Stromal cell of bone marrow (primary cell): ENCODE results near the gene GKN1.

Experiments
- DNase-seq: peaks from one replicate; pipeline ENCODE4 v3.0.0-alpha.2; 2012; ENCODE audit warnings: low read depth

Gene GKN1

DNA sequence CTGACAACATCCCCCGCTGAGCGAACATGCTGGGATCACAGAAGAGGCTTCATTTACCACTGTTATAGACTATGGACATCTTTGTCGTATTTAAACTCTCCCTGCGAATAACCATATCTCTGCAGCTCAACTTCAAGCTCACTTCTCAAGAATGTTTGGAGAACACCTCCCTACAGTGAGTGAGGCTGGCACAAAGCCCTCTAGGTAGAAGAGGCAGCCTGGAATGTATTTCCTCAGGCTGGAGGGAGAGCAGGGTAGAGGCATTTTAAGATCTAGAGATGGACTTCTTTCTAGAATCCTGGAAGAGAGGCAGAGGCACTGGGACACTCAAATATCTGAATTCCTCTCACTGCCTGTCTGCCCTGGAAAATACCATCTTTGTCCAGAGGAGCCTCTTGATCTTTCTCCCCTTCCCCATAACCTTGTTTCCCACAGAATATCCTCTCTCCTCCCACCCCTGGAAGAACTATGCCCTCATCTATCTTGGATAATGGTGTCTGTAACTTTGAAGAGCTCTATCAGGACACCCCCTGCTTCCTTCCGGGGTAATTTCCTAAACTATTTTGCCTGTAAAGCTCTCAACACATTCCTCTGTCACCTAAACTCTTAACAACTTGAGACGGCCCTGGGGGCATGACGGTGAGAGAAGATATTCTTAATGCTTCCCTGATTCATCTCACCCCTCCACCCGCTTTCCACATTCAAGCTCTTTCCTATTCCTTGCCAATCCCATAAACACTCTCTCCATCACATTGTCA, 36.2 kb downstream of the GKN1 start:
- DNase-seq: no peak

GRCh38 chr2:69011611-69012157, 37.2 kb downstream of the GKN1 start:
- DNase-seq: no peak

DNA sequence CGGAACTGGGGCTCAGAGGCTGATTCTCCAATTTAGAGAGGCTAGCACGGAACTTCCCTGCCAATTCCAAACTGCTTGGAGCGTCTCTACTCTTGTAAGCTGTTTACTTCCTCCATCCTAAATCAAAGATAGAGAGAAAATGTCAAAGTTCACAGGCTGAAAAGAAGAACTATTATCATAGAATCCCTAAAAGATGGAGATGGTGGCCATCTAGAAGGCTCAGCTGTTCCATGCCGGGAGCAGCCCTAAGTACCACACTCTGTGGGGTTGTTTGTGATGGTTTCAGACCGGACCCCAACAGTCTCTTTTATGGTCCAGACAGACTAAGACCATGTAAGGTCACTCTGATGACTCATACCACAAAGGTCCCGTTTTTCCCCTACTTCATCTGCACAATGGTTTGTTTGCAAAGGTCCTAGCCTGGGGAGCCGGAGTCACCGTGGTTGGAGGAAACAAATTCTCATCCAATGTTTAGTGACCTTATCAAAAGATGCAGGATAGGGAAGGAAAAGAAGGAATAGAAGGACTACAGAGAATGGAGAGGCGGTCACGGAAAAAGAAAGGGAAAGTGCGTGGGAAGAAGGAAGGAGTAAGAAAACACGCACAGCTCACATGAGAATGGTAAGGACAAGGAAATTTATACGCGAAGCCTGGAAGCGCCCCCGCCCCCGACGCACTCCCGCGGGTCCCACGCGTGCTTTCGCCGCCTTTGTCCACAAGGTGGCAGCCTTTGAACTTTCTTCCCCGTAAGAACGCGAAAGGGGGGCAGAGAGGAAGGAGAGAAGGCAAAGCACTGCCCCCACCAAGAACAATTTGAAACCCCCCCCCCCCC, 38.1 kb downstream of the GKN1 start:
- peak; percentile 60 for DNase-seq

DNA sequence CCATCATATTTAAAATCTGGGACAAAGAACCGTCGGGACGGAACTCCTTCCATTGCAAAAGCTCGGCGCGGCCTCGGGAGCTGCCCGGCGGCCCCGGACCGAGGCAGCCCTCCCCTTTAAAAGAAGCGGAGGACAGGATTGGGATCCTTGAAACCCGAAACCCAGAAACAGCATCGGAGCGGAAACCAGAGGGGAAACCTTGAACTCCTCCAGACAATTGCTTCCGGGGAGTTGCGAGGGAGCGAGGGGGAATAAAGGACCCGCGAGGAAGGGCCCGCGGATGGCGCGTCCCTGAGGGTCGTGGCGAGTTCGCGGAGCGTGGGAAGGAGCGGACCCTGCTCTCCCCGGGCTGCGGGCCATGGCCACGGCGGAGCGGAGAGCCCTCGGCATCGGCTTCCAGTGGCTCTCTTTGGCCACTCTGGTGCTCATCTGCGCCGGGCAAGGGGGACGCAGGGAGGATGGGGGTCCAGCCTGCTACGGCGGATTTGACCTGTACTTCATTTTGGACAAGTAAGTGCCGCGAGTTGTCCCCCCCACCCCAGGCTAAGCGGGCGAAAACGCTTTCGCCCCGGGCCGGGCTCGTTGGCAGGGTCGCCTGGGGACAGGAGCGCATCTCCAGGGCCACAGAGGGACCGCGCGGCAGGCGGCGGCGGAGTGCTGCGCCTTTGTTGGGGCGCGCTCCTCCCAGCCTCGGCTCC, 38.9 kb downstream of the GKN1 start, which contains the start of gene ANTXR1:
Gene ANTXR1 (plus strand): TSS at position 38 of the 698 bp plus-strand sequence. CDS start 321 bp downstream, at position 359.
- peak; percentile 63 for DNase-seq

DNA sequence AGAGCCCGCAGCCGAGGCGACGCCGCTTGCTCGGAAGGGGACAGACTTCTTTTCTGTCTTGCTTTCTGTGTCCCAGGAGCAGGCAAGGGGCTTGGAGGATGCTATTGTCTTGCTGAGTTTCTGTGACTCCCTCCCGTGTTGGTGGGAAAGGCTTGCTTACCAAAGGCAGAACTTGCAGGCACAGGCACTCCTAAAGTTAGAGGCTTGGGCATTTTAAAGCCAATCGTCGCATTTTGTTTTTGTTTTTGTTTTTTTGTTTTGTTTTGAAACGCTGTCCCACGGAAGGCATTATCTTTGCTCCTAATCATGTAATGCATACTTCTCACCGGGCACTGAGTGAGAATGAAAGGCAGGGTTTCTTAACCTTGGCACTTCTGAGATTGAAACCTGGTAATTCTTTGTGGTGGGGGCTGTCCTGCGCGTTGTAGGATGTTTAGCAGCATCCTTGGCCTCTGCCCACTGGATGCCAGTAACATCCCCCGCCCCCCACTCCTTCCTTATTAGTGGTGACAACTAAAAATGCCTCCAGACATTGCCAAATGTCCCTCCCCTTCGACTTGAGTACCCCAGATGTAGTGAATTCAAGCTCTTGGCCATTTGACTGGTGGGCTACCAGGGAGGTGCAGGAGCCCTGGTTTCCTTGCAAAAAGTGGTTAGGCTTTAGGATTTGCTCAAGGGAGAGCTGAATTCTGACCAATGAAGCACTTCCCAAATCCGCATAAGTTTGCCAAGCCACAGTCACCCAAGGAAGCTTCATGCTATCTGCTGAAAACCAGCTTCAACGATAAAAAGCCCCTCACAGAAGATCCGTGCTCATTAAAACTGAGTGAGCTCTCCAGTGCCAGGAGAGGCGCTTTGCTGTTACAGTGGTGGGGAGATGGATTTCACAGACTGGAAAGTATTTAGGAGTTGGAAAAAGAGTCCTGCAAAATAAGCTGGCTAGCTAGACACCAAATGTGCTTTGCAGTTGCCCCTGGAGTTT, 39.7 kb downstream of the GKN1 start:
- peak; percentile 41 for DNase-seq

DNA sequence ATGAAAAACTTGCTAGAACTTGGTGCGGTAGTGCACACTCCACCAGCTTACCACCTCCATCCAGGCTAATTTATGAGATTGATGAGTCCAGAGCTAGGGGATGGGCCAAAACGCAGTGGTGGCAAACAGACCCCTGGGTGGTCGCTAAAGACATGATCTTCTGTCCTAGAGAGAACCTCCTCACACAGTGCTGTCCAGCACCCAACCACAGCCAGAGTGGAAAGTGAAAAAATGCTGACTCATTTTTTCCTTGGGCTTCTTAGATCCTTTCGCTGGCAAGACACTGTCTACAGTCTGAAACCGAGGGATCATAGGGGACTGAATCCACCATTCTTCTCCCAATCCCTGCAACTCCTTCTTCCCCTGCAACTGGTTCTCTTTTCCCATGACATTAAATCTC, 42.6 kb downstream of the GKN1 start:
- DNase-seq: peak; percentile 69

DNA sequence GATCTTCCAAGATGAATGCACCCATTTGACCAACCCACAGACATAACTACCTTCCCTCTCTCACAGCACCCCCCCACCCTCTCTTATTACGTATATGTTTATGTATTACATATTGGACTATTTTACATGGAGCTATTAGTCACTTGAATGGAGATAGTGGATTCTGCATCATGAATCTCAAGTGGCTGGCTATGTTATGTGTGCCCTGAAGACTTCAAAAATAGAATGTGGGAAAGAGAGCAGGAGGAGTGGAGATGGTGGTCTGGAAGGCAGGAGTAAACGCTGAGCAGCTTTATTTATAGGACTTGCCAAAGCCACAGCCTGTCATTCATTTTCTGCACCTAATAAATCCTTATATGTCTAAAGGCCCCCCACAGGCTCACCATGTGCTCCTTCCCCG, 43.4 kb downstream of the GKN1 start:
- DNase-seq: no peak

DNA sequence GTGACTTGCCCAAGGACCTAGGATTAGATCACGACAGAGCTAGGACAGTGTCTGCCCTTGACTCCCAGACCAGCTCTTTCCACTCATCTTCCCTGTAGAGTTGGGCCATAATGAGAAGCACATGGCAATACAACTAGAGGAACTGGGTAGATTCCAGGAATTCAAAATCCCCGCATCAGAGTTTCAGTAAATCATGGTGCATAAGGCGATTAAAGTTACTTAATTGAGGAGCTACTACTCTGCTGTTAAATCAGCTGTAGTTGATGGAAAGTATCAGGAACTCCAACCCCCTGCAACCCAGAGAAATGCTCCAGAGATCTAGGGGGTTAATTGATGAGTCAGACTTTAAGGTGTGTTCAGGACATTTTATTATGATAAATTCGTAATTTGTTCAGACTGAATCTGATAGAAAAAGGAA, 44.3 kb downstream of the GKN1 start:
- DNase-seq: no peak

- no peak for DNase-seq
Measured at GRCh38 chr2:69020496-69021426, 46.3 kb downstream of the GKN1 start.

- DNase-seq: no peak
Measured at GRCh38 chr2:69021727-69022126, 47.3 kb downstream of the GKN1 start.

GRCh38 chr2:69022548-69022947, 48.1 kb downstream of the GKN1 start:
- DNase-seq: no peak

DNA sequence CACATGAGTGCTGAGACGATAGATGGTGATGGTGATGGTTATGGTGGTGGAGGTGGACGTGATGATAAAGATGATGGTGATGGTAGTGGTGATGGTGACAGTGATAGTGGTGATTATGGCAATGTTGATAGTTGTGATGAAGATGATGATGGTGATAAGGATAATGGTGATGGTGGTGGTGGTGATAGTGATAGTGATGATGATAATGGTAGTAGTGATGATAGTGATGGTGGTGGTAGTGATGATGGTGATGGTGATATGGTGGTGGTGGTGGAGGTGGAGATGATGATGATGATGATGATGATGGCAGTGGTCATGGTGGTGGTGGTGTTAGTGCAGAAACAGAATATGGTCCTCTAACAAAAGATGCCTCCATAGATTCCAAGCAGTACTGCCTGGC, 48.8 kb downstream of the GKN1 start:
- DNase-seq: no peak

- DNase-seq: no peak
Measured at GRCh38 chr2:69026026-69026425, 51.6 kb downstream of the GKN1 start.

DNA sequence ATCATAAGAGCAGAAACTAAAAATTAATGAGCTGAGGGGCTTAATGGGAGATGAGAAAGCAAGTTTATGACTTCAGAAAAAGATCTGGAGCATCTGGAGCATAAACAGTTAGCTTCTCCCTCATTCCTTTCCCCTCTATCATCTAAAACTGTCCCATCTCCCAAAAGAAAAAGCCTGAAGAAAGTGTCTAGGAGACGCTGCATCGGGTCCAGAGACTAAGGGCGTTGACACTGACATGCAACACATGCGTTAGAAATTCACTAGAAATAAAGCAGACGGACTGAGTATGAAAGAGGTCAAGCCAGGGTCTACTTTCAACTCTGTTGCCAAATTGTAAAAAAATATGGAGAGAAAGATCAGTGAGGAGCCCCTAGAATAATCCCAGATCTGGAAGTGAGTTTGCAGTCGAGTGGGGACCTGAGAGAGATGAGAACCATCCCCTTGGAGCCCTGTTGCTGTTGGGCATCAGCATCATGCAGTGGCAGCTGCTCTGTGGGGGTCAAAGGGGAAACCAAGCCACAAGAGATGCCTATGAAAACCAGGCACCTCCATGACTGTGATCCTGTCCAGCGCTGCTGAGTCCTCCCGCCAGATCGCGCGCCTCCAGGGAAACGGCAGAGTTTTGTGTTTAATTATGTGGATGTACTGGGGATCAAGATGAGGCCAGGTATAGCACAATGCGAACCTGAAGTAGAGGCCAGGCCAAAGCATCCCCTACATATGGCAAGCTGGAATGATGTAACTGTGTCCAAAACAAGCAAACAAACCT, 52.4 kb downstream of the GKN1 start:
- DNase-seq: no peak
